Measurements from ENCODE around the gene VAX1. TPM values are rescaled to one million over a fixed set of nuclear protein-coding genes. Genes with fewer than 3 reads are reported as not detected.

The VAX1 gene
- total and polyA plus RNA-seq, 8 donors = not detected

- FAIRE-seq (no peak), DNase-seq (no peak), ATAC-seq (no peak)
- 15 to 17% methylated on average over 30 of the region's 30 CpGs for WGBS, 2 donors
- Histone ChIP-seq H3K36me3 (no peaks in the 10 kb centered on the region), H3K27ac (no peak overlapping the region), H3K9me3 (no peaks in the 10 kb centered on the region), H3K27me3 (peaks cover 11 to 68% (median 22%) of the 10 kb centered on the region in 4 donors), H3K4me3 (peak overlapping the region in 1 of 4 donors; percentile 9), H3K4me1 (peaks cover 0 to 12% (median 3%) of the 10 kb centered on the region in 3 donors)
- intact Hi-C loops (cut with DNase I) = no loop called here
- TF ChIP-seq CTCF (IDR thresholded peaks at IDR 0.05) = no peak
These were observed 4.6 kb downstream of the VAX1 start for GRCh38 chr10:117133273-117134055.

GRCh38 chr10:117132751-117133231 lies 5.3 kb downstream of the VAX1 start:
- ATAC-seq (no peak), DNase-seq (no peak), FAIRE-seq (no peak)
- 9 to 13% methylated on average over 27 of the region's 27 CpGs for WGBS, 2 donors
- intact Hi-C loops (cut with DNase I) = no loop called here
- no peak for TF ChIP-seq CTCF (IDR thresholded peaks at IDR 0.05)
- Histone ChIP-seq H3K9me3 (no peaks in the 10 kb centered on the region), H3K4me3 (no peak overlapping the region), H3K27ac (no peak overlapping the region), H3K27me3 (peaks cover 11 to 61% (median 22%) of the 10 kb centered on the region in 4 donors), H3K4me1 (peaks cover 0 to 7% (median 3%) of the 10 kb centered on the region in 3 donors), H3K36me3 (no peaks in the 10 kb centered on the region)

GRCh38 chr10:117131376-117132327 lies 6.4 kb downstream of the VAX1 start:
- no peak for TF ChIP-seq CTCF (IDR thresholded peaks at IDR 0.05)
- no peaks in the 10 kb centered on the region for H3K9me3 ChIP-seq
- peaks cover 0 to 7% (median 3%) of the 10 kb centered on the region in 3 donors for H3K4me1 ChIP-seq
- 14 to 17% methylated on average over 47 of the region's 47 CpGs for WGBS, 2 donors
- H3K4me3 ChIP-seq = peak overlapping the region in 1 of 4 donors; percentile 23
- ATAC-seq (peak in 2 of 4 donors; percentile 40 to 56), FAIRE-seq (no peak), DNase-seq (no peak)
- intact Hi-C loops (cut with DNase I) = no loop called here
- H3K27ac ChIP-seq = no peak overlapping the region
- peaks cover 11 to 53% (median 20%) of the 10 kb centered on the region in 4 donors for H3K27me3 ChIP-seq
- no peaks in the 10 kb centered on the region for H3K36me3 ChIP-seq

- H3K27me3 ChIP-seq = peaks cover 11 to 50% (median 18%) of the 10 kb centered on the region in 4 donors
- 64 to 70% methylated on average over 8 of the region's 8 CpGs for WGBS, 2 donors
- FAIRE-seq (no peak), ATAC-seq (no peak), DNase-seq (no peak)
- TF ChIP-seq CTCF (IDR thresholded peaks at IDR 0.05) = no peak
- H3K4me1 ChIP-seq = peaks cover 0 to 7% (median 3%) of the 10 kb centered on the region in 3 donors
- intact Hi-C loops (cut with DNase I) = no loop called here
- no peak overlapping the region for H3K27ac ChIP-seq
- no peaks in the 10 kb centered on the region for H3K36me3 ChIP-seq
- H3K4me3 ChIP-seq = no peak overlapping the region
- no peaks in the 10 kb centered on the region for H3K9me3 ChIP-seq
These were observed 7.2 kb downstream of the VAX1 start for GRCh38 chr10:117130862-117131375.

Measured in pancreas (tissue), 10 donors.